ENCODE results near the gene KIF7. TPM values are rescaled to one million over a fixed set of nuclear protein-coding genes. Genes with fewer than 3 reads are reported as not detected.

Gene KIF7
- total and polyA plus RNA-seq, 2 of the 8 experiments (the other 6 are each of a cell fraction or from before 2014, with no cell fraction given), result 4.9 to 14.0 TPM

DNA sequence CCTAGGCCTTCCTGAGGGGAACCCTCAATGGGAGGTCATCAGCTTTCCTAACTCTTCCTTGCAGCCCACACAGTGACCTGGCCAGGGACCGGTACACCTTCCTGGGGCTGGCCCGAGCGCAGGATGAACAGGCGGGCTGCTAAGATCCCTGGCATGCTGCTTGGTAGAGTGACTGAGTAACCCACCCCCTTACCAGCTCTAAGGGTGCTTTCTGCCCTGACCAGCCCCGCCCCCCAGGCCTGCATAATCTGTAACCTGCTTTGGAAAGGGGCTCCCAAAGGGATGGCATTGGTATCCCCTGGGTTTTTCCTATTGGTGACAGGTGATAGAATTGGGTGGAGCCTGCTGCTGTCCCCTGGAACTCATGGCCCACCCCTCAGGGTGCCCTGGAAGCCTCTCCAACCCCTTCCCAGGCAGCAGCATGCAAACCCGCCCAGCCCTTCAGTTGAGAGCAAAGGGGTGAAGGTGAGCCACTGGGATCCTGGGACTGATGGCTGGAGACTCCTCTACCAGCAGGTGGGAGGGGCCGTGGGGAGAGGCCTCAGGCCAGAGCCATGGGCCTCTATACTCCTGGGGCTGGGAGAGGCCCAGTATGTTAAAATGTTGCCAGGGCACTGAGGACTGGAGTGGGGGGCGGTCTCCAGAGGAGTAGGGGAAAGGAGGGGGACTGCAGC lies 11.1 kb upstream of the KIF7 start (continued):
- TF ChIP-seq, protein P1, sequence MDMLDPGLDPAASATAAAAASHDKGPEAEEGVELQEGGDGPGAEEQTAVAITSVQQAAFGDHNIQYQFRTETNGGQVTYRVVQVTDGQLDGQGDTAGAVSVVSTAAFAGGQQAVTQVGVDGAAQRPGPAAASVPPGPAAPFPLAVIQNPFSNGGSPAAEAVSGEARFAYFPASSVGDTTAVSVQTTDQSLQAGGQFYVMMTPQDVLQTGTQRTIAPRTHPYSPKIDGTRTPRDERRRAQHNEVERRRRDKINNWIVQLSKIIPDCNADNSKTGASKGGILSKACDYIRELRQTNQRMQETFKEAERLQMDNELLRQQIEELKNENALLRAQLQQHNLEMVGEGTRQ (IDR thresholded peaks at IDR 0.05; ENCODE audit: low read length), result no peak
- no peak for TF ChIP-seq SUZ12 (IDR thresholded peaks at IDR 0.05; ENCODE audit: low read length)
